ENCODE measurements around the gene TCF4. TPM values are rescaled to one million over a fixed set of nuclear protein-coding genes. Genes with fewer than 3 reads are reported as not detected.

TCF4 gene
- total and polyA plus RNA-seq, 2 experiments from 2014 or later = 77.7 to 89.2 TPM

- TF ChIP-seq CTCF (conservative IDR thresholded peaks at IDR 0.05; ENCODE audit: low read depth in 2 of 2) = no peak
These were observed 112.1 kb downstream of the TCF4 start (continued) for GRCh38 chr18:55475916-55476315.

- H3K36me3 Mint-ChIP-seq (ENCODE audit: low read depth) = no peaks in the 10 kb centered on the region; the same call in 2 of the 3 replicates
- H3K36me3 ChIP-seq (ENCODE audit: insufficient read depth) = no peaks in the 10 kb centered on the region
- H3K4me1 ChIP-seq (ENCODE audit: insufficient read depth) = peaks cover 22% of the 10 kb centered on the region
- H4K20me1 ChIP-seq (replicated peaks; ENCODE audit: insufficient read depth) = no peaks in the 10 kb centered on the region
- no peak overlapping the region for H3K4me3 ChIP-seq
- no peaks in the 10 kb centered on the region for H3K27me3 Mint-ChIP-seq (ENCODE audit: insufficient read depth, low read depth, poor library complexity)
- H3F3A ChIP-seq (replicated peaks; ENCODE audit: low read depth) = no peaks in the 10 kb centered on the region
- H3K9me2 ChIP-seq (ENCODE audit: insufficient read depth) = no peaks in the 10 kb centered on the region
- no peak overlapping the region for H3K27ac ChIP-seq (ENCODE audit: low read depth)
- DNase-seq (ENCODE audit: low spot score) (no peak), ATAC-seq (no peak)
- H3K9me3 Mint-ChIP-seq = no peaks in the 10 kb centered on the region
- no peak overlapping the region for H2AFZ ChIP-seq
- H3K4me2 ChIP-seq = no peak overlapping the region
- no peak overlapping the region for H3K4me3 Mint-ChIP-seq
- H3K27ac Mint-ChIP-seq = no peak overlapping the region
- H3K4me1 Mint-ChIP-seq = peaks cover 65% of the 10 kb centered on the region
- H3K79me2 ChIP-seq (replicated peaks; ENCODE audit: insufficient read depth) = peaks cover 70% of the 10 kb centered on the region
- no peaks in the 10 kb centered on the region for H3K27me3 ChIP-seq (ENCODE audit: insufficient read depth)
- TF ChIP-seq ZNF462 (CRISPR knock-in tag; IDR thresholded peaks at IDR 0.05) (no peak), POLR2AphosphoS5 (IDR thresholded peaks at IDR 0.05; ENCODE audit: low read depth) (no peak), REST (IDR thresholded peaks at IDR 0.05; ENCODE audit: unreplicated experiment) (no peak), STAT1 (IDR thresholded peaks at IDR 0.05; ENCODE audit: unreplicated experiment) (no peak), CREB1 (CRISPR knock-in tag; IDR thresholded peaks at IDR 0.05; ENCODE audit: low read depth) (no peak), JUNB (IDR thresholded peaks at IDR 0.05; ENCODE audit: unreplicated experiment) (no peak), EZH2phosphoT487 (IDR thresholded peaks at IDR 0.05; ENCODE audit: unreplicated experiment) (no peak), CTCF (conservative IDR thresholded peaks at IDR 0.05; ENCODE audit: low read depth in 2 of 2) (no peak), ZNF114 (CRISPR knock-in tag; IDR thresholded peaks at IDR 0.05) (no peak), ZNF331 (CRISPR knock-in tag; IDR thresholded peaks at IDR 0.05; ENCODE audit: low read depth) (no peak), ETS1 (IDR thresholded peaks at IDR 0.05) (no peak)
These were observed 112.5 kb downstream of the TCF4 start for GRCh38 chr18:55475467-55475866.

Data from GM23338 (cell line).